Measurements from ENCODE around the gene SCN3A. TPM values are rescaled to one million over a fixed set of nuclear protein-coding genes. Genes with fewer than 3 reads are reported as not detected.

SCN3A gene
- total and polyA plus RNA-seq, 2 of the 13 experiments (the other 11 are each of a cell fraction or from before 2014, with no cell fraction given), result not detected

DNA sequence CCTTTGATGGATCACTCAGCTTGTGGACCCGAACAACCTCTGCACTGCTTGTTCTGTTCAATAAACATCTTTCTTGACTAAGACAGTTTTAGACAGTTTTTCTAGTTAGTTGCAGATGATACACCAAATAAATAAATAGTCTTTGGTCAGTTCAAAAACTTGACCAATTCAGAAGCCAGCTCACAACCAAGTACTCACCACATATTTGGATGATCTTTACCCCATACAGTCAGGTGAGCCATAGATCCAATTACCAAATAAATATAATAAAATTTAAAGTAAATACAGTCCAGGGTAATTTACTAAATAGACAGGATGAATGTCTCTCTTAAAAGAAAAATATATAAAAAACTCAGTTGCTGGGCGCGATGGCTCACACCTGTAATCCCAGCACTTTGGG lies 18.2 kb downstream of the SCN3A start:
- 69% methylated on average over 3 of the region's 3 CpGs for WGBS (ENCODE audit: low lambda C conversion rate)
- H3K36me3 ChIP-seq (replicated peaks in 1 of 2; ENCODE audit: control insufficient read depth in 1 of 2, insufficient read depth in 2 of 2, low read length in 2 of 2), result no peaks in the 10 kb centered on the region
- in situ Hi-C loops (cut with HindIII; ENCODE audit: extremely low pct_ligation_motif_present, low pct_unique_long_range_greater_than_20kb) (no loop called here), intact Hi-C loops (cut with micrococcal nuclease; ENCODE audit: unreplicated experiment) (no loop called here)
- no peaks in the 10 kb centered on the region for H3K4me1 ChIP-seq (ENCODE audit: insufficient read depth, low read length)
- BruUV-seq (replicated peaks), result no TSS peak
- H3K9ac ChIP-seq (ENCODE audit: insufficient read depth, low read depth, low read length), result no peak overlapping the region
- no peak overlapping the region for H3K27ac ChIP-seq (ENCODE audit: extremely low read length, insufficient read depth, low read length)
- TF ChIP-seq ATF1 (CRISPR knock-in tag; IDR thresholded peaks at IDR 0.05) (no peak), HNRNPLL (IDR thresholded peaks at IDR 0.05; ENCODE audit: low read depth, low read length, poor library complexity, severe bottlenecking) (no peak)
- TF ChIP-seq, protein P1, sequence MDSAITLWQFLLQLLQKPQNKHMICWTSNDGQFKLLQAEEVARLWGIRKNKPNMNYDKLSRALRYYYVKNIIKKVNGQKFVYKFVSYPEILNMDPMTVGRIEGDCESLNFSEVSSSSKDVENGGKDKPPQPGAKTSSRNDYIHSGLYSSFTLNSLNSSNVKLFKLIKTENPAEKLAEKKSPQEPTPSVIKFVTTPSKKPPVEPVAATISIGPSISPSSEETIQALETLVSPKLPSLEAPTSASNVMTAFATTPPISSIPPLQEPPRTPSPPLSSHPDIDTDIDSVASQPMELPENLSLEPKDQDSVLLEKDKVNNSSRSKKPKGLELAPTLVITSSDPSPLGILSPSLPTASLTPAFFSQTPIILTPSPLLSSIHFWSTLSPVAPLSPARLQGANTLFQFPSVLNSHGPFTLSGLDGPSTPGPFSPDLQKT (CRISPR knock-in tag; IDR thresholded peaks at IDR 0.05; ENCODE audit: borderline replicate concordance), result no peak
- TF ChIP-seq, protein P2, sequence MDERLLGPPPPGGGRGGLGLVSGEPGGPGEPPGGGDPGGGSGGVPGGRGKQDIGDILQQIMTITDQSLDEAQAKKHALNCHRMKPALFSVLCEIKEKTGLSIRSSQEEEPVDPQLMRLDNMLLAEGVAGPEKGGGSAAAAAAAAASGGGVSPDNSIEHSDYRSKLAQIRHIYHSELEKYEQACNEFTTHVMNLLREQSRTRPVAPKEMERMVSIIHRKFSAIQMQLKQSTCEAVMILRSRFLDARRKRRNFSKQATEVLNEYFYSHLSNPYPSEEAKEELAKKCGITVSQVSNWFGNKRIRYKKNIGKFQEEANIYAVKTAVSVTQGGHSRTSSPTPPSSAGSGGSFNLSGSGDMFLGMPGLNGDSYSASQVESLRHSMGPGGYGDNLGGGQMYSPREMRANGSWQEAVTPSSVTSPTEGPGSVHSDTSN (CRISPR knock-in tag; IDR thresholded peaks at IDR 0.05), result no peak
- H4K20me1 ChIP-seq (ENCODE audit: insufficient read depth, low read length), result no peaks in the 10 kb centered on the region
- no peak overlapping the region for H3K4me3 ChIP-seq (replicated peaks in 1 of 3; ENCODE audit: insufficient read depth in 1 of 3, low read depth in 2 of 3, low read length in 3 of 3)
- CTCF ChIA-PET (ENCODE audit: low intra/inter-chr PET ratio, low total read pairs), result no interaction called here
- no peak overlapping the region for H3K4me2 ChIP-seq (ENCODE audit: low read depth, low read length)
- H3K27me3 ChIP-seq (ENCODE audit: control insufficient read depth in 1 of 2, insufficient read depth in 2 of 2, low read length in 2 of 2), result no peaks in the 10 kb centered on the region
- H2AFZ ChIP-seq (ENCODE audit: low read length), result no peak overlapping the region
- DNase-seq (ENCODE audit: low spot score) (no peak), FAIRE-seq (no peak), ATAC-seq (no peak)
- H3K79me2 ChIP-seq (ENCODE audit: insufficient read depth, low read length), result no peaks in the 10 kb centered on the region
- POLR2A ChIA-PET, result no interaction called here
- H3K9me3 ChIP-seq (ENCODE audit: low read length), result no peaks in the 10 kb centered on the region

DNA sequence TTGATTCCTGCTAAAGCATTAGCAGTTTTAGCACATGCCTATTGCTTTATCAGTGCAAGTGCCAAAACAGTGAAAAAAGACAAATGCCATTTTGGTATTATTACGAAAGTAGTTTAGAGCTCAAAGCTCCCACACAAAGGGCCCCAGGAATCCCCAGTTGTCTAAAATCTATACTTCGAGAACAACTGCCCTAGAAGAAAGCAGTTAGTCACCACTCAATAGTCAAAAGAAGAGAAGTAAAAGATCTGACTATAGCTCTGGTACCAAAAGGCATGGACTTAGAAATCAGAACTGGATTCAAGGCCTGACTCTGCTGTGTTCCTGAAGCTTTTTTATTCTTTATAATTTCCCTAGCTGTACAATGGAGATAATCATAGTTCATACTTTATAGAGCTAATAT lies 21.8 kb downstream of the SCN3A start:
- BruUV-seq (replicated peaks), result no TSS peak
- TF ChIP-seq KDM2A (CRISPR knock-in tag; IDR thresholded peaks at IDR 0.05; ENCODE audit: borderline replicate concordance, low read depth) (no peak), ZNF7 (CRISPR knock-in tag; IDR thresholded peaks at IDR 0.05) (no peak), MLLT10 (CRISPR knock-in tag; IDR thresholded peaks at IDR 0.05) (no peak), KDM3A (CRISPR knock-in tag; IDR thresholded peaks at IDR 0.05; ENCODE audit: low read depth) (no peak)
- TF ChIP-seq, protein P3, sequence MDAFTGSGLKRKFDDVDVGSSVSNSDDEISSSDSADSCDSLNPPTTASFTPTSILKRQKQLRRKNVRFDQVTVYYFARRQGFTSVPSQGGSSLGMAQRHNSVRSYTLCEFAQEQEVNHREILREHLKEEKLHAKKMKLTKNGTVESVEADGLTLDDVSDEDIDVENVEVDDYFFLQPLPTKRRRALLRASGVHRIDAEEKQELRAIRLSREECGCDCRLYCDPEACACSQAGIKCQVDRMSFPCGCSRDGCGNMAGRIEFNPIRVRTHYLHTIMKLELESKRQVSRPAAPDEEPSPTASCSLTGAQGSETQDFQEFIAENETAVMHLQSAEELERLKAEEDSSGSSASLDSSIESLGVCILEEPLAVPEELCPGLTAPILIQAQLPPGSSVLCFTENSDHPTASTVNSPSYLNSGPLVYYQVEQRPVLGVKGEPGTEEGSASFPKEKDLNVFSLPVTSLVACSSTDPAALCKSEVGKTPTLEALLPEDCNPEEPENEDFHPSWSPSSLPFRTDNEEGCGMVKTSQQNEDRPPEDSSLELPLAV (CRISPR knock-in tag; conservative IDR thresholded peaks at IDR 0.05; ENCODE audit: low read depth), result no peak
- TF ChIP-seq, protein P4, sequence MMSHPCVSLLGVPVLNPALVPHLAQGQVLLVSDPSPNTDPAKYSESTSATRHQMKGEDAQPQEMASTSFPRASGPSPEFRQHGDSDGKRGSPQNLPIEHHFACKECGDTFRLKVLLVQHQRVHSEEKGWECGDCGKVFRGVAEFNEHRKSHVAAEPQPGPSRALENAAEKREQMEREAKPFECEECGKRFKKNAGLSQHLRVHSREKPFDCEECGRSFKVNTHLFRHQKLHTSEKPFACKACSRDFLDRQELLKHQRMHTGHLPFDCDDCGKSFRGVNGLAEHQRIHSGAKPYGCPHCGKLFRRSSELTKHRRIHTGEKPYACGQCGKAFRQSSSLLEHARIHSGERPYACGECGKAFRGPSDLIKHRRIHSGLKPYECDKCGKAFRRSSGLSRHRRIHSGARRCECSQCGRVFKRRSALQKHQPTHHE (CRISPR knock-in tag; IDR thresholded peaks at IDR 0.05; ENCODE audit: borderline replicate concordance), result no peak
- ChIA-PET CTCF (ENCODE audit: low intra/inter-chr PET ratio, low total read pairs) (no interaction called here), POLR2A (no interaction called here)
- DNase-seq (ENCODE audit: low spot score) (no peak), ATAC-seq (no peak), FAIRE-seq (no peak)
- Histone ChIP-seq H3K4me1 (ENCODE audit: insufficient read depth, low read length) (no peaks in the 10 kb centered on the region), H4K20me1 (ENCODE audit: insufficient read depth, low read length) (no peaks in the 10 kb centered on the region), H3K79me2 (ENCODE audit: insufficient read depth, low read length) (no peaks in the 10 kb centered on the region), H3K9ac (ENCODE audit: insufficient read depth, low read depth, low read length) (no peak overlapping the region), H3K9me3 (ENCODE audit: low read length) (no peaks in the 10 kb centered on the region), H3K27ac (ENCODE audit: extremely low read length, insufficient read depth, low read length) (no peak overlapping the region), H2AFZ (ENCODE audit: low read length) (no peak overlapping the region), H3K4me2 (ENCODE audit: low read depth, low read length) (no peak overlapping the region), H3K27me3 (ENCODE audit: control insufficient read depth in 1 of 2, insufficient read depth in 2 of 2, low read length in 2 of 2) (0 out of 5 replicates have a peak, but pooled peaks cover 0 to 3% of the 10 kb centered on the region in 2 experiments), H3K4me3 (replicated peaks in 1 of 3; ENCODE audit: insufficient read depth in 1 of 3, low read depth in 2 of 3, low read length in 3 of 3) (no peak overlapping the region), H3K36me3 (replicated peaks in 1 of 2; ENCODE audit: control insufficient read depth in 1 of 2, insufficient read depth in 2 of 2, low read length in 2 of 2) (no peaks in the 10 kb centered on the region)
- WGBS (ENCODE audit: low lambda C conversion rate), result 23% methylated on average over 2 of the region's 2 CpGs
- in situ Hi-C loops (cut with HindIII; ENCODE audit: extremely low pct_ligation_motif_present, low pct_unique_long_range_greater_than_20kb), result no loop called here
- intact Hi-C loops (cut with micrococcal nuclease; ENCODE audit: unreplicated experiment), result no loop called here

Data from HepG2 (cell line).